ENCODE measurements around the gene NPR2. TPM values are rescaled to one million over a fixed set of nuclear protein-coding genes. Genes with fewer than 3 reads are reported as not detected.
A peak's percentile ranks its signal among the peaks of the same experiment; 100 is the strongest.

The NPR2 gene
- total and polyA plus RNA-seq, 2 of the 13 experiments (the other 11 are each of a cell fraction or from before 2014, with no cell fraction given), result 7.4 to 9.4 TPM

DNA sequence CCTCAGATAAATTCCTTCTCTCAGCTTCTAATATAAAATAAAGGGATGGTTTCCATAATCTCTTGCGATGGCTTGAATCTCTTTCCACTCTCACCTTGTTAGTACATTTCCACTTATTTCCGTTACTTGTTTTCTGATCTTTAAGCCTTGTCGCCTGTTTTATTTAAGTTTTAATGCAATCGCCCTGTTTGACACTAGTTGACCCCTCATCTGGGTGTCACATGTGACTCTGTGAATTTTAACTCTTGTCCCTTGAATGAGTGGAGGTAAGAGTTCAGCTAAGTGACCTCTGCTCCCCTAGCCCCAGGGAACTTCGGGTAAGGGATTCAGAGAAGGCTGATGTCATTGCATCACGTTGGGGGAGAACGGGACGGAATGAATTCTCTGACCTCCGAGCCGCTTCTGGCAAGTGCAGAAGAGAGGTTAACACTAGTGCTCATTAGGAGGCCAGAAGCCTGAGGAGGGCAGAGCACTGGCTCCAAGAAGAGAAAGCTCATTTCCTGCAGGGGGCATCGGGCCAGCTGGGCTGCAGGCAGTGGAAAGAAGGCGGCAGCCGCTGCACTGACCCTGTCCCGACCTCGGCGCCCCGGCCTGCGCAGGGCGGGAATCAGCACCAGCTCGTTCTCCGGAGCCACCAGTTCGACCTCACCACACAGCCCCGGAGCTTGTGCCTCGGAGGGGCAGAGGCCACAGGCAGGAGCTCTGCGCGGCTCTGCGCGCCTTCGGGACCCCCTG, 22.9 kb downstream of the NPR2 start (continued):
- TF ChIP-seq, protein P1, sequence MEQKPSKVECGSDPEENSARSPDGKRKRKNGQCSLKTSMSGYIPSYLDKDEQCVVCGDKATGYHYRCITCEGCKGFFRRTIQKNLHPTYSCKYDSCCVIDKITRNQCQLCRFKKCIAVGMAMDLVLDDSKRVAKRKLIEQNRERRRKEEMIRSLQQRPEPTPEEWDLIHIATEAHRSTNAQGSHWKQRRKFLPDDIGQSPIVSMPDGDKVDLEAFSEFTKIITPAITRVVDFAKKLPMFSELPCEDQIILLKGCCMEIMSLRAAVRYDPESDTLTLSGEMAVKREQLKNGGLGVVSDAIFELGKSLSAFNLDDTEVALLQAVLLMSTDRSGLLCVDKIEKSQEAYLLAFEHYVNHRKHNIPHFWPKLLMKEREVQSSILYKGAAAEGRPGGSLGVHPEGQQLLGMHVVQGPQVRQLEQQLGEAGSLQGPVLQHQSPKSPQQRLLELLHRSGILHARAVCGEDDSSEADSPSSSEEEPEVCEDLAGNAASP (CRISPR knock-in tag; IDR thresholded peaks at IDR 0.05; ENCODE audit: borderline replicate concordance), result peak; percentile 87; the same call in 1 of the 2 replicates
- TF ChIP-seq, protein P2, sequence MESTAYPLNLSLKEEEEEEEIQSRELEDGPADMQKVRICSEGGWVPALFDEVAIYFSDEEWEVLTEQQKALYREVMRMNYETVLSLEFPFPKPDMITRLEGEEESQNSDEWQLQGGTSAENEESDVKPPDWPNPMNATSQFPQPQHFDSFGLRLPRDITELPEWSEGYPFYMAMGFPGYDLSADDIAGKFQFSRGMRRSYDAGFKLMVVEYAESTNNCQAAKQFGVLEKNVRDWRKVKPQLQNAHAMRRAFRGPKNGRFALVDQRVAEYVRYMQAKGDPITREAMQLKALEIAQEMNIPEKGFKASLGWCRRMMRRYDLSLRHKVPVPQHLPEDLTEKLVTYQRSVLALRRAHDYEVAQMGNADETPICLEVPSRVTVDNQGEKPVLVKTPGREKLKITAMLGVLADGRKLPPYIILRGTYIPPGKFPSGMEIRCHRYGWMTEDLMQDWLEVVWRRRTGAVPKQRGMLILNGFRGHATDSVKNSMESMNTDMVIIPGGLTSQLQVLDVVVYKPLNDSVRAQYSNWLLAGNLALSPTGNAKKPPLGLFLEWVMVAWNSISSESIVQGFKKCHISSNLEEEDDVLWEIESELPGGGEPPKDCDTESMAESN (CRISPR knock-in tag; conservative IDR thresholded peaks at IDR 0.05), result peak; percentile 48
- TF ChIP-seq ZSCAN30 (CRISPR knock-in tag; IDR thresholded peaks at IDR 0.05), result no peak
- peak; percentile 89; the same call in 1 of the 2 replicates for TF ChIP-seq ZNF224 (CRISPR knock-in tag; IDR thresholded peaks at IDR 0.05)
- TF ChIP-seq, protein P3, sequence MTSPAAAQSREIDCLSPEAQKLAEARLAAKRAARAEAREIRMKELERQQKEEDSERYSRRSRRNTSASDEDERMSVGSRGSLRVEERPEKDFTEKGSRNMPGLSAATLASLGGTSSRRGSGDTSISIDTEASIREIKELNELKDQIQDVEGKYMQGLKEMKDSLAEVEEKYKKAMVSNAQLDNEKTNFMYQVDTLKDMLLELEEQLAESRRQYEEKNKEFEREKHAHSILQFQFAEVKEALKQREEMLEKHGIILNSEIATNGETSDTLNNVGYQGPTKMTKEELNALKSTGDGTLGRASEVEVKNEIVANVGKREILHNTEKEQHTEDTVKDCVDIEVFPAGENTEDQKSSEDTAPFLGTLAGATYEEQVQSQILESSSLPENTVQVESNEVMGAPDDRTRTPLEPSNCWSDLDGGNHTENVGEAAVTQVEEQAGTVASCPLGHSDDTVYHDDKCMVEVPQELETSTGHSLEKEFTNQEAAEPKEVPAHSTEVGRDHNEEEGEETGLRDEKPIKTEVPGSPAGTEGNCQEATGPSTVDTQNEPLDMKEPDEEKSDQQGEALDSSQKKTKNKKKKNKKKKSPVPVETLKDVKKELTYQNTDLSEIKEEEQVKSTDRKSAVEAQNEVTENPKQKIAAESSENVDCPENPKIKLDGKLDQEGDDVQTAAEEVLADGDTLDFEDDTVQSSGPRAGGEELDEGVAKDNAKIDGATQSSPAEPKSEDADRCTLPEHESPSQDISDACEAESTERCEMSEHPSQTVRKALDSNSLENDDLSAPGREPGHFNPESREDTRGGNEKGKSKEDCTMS (CRISPR knock-in tag; conservative IDR thresholded peaks at IDR 0.05), result no peak
- TF ChIP-seq, protein P4, sequence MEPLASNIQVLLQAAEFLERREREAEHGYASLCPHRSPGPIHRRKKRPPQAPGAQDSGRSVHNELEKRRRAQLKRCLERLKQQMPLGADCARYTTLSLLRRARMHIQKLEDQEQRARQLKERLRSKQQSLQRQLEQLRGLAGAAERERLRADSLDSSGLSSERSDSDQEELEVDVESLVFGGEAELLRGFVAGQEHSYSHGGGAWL (CRISPR knock-in tag; IDR thresholded peaks at IDR 0.05), result no peak
- peak; percentile 27 for TF ChIP-seq XRCC5 (optimal IDR thresholded peaks at IDR 0.05; ENCODE audit: low read length)
- no peak; the same call in 1 of the 2 replicates for TF ChIP-seq ZNF431 (CRISPR knock-in tag; IDR thresholded peaks at IDR 0.05; ENCODE audit: borderline replicate concordance, low read depth)
- TF ChIP-seq KDM4B (CRISPR knock-in tag; IDR thresholded peaks at IDR 0.05), result peak; percentile 68
- TF ChIP-seq, protein P5, sequence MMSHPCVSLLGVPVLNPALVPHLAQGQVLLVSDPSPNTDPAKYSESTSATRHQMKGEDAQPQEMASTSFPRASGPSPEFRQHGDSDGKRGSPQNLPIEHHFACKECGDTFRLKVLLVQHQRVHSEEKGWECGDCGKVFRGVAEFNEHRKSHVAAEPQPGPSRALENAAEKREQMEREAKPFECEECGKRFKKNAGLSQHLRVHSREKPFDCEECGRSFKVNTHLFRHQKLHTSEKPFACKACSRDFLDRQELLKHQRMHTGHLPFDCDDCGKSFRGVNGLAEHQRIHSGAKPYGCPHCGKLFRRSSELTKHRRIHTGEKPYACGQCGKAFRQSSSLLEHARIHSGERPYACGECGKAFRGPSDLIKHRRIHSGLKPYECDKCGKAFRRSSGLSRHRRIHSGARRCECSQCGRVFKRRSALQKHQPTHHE (CRISPR knock-in tag; IDR thresholded peaks at IDR 0.05; ENCODE audit: borderline replicate concordance), result no peak
- TF ChIP-seq, protein P6, sequence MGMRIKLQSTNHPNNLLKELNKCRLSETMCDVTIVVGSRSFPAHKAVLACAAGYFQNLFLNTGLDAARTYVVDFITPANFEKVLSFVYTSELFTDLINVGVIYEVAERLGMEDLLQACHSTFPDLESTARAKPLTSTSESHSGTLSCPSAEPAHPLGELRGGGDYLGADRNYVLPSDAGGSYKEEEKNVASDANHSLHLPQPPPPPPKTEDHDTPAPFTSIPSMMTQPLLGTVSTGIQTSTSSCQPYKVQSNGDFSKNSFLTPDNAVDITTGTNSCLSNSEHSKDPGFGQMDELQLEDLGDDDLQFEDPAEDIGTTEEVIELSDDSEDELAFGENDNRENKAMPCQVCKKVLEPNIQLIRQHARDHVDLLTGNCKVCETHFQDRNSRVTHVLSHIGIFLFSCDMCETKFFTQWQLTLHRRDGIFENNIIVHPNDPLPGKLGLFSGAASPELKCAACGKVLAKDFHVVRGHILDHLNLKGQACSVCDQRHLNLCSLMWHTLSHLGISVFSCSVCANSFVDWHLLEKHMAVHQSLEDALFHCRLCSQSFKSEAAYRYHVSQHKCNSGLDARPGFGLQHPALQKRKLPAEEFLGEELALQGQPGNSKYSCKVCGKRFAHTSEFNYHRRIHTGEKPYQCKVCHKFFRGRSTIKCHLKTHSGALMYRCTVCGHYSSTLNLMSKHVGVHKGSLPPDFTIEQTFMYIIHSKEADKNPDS (CRISPR knock-in tag; IDR thresholded peaks at IDR 0.05), result no peak
- TF ChIP-seq, protein P7, sequence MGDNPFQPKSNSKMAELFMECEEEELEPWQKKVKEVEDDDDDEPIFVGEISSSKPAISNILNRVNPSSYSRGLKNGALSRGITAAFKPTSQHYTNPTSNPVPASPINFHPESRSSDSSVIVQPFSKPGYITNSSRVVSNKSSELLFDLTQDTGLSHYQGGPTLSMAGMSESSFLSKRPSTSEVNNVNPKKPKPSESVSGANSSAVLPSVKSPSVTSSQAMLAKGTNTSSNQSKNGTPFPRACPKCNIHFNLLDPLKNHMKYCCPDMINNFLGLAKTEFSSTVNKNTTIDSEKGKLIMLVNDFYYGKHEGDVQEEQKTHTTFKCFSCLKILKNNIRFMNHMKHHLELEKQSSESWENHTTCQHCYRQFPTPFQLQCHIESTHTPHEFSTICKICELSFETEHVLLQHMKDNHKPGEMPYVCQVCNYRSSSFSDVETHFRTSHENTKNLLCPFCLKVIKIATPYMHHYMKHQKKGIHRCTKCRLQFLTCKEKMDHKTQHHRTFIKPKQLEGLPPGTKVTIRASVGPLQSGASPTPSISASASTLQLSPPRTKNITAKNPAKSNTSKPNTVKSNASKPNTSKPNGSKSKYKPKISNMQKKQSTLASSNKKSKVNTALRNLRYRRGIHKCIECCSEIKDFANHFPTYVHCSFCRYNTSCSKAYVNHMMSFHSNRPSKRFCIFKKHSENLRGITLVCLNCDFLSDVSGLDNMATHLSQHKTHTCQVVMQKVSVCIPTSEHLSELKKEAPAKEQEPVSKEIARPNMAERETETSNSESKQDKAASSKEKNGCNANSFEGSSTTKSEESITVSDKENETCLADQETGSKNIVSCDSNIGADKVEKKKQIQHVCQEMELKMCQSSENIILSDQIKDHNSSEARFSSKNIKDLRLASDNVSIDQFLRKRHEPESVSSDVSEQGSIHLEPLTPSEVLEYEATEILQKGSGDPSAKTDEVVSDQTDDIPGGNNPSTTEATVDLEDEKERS (CRISPR knock-in tag; IDR thresholded peaks at IDR 0.05), result peak; percentile 56; the same call in 1 of the 2 replicates
- no peak for TF ChIP-seq NAIF1 (CRISPR knock-in tag; IDR thresholded peaks at IDR 0.05; ENCODE audit: borderline replicate concordance)
- no peak for TF ChIP-seq ZNF207 (IDR thresholded peaks at IDR 0.05; ENCODE audit: borderline replicate concordance)
